ENCODE measurements around the gene ASTN2.

Gene ASTN2

GRCh38 chr9:117435630-117436261 is 20.9 kb upstream of the ASTN2 start:
- H3K27me3 ChIP-seq (ENCODE audit: insufficient read depth, low read length) = no peaks in the 10 kb centered on the region

GRCh38 chr9:117434566-117434965 is 19.7 kb upstream of the ASTN2 start:
- Histone ChIP-seq H3K36me3 (ENCODE audit: insufficient read depth, low read length) (no peaks in the 10 kb centered on the region), H2AFZ (ENCODE audit: low read depth, low read length) (no peak overlapping the region), H3K27me3 (ENCODE audit: insufficient read depth, low read length) (no peaks in the 10 kb centered on the region), H3K4me3 (ENCODE audit: low read length) (no peak overlapping the region), H3K9me3 (ENCODE audit: low read length) (no peaks in the 10 kb centered on the region), H3K4me1 (ENCODE audit: insufficient read depth, low read length) (no peaks in the 10 kb centered on the region)

More at GRCh38 chr9:117435630-117436261, 20.9 kb upstream of the ASTN2 start:
- H3K9me3 ChIP-seq (ENCODE audit: low read length) = no peaks in the 10 kb centered on the region
- H3K4me1 ChIP-seq (ENCODE audit: insufficient read depth, low read length) = no peaks in the 10 kb centered on the region
- H2AFZ ChIP-seq (ENCODE audit: low read depth, low read length) = no peak overlapping the region
- H3K36me3 ChIP-seq (ENCODE audit: insufficient read depth, low read length) = no peaks in the 10 kb centered on the region
- H3K4me3 ChIP-seq (ENCODE audit: low read length) = no peak overlapping the region

DNA sequence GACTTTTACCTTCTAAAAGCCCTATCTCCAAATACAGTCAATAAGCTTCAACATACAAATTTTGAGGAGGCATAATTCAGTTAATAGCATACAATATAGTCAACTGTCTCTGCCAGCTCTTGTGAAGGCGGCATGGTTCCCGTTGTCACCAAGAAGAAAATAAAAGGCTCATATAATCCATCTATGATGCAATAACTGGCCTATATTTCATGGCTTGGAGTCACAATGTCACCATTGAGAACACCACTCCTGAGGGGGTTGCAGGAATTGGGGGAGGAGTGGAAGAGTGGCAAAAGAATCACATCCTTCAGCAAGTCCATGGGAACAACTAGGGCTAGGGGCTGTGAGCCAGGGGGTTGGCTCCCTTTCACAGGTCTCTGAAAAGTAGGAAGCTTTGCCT is 16.0 kb upstream of the ASTN2 start:
- Histone ChIP-seq H3K4me1 (ENCODE audit: insufficient read depth, low read length) (no peaks in the 10 kb centered on the region), H2AFZ (ENCODE audit: low read depth, low read length) (no peak overlapping the region), H3K4me3 (ENCODE audit: low read length) (no peak overlapping the region), H3K27me3 (ENCODE audit: insufficient read depth, low read length) (no peaks in the 10 kb centered on the region), H3K9me3 (ENCODE audit: low read length) (no peaks in the 10 kb centered on the region), H3K36me3 (ENCODE audit: insufficient read depth, low read length) (no peaks in the 10 kb centered on the region)

GRCh38 chr9:117427357-117427913 is 12.6 kb upstream of the ASTN2 start:
- no peak overlapping the region for H3K4me3 ChIP-seq (ENCODE audit: low read length)
- H3K36me3 ChIP-seq (ENCODE audit: insufficient read depth, low read length) = no peaks in the 10 kb centered on the region
- no peaks in the 10 kb centered on the region for H3K9me3 ChIP-seq (ENCODE audit: low read length)
- no peak overlapping the region for H2AFZ ChIP-seq (ENCODE audit: low read depth, low read length)
- no peaks in the 10 kb centered on the region for H3K27me3 ChIP-seq (ENCODE audit: insufficient read depth, low read length)
- H3K4me1 ChIP-seq (ENCODE audit: insufficient read depth, low read length) = no peaks in the 10 kb centered on the region

DNA sequence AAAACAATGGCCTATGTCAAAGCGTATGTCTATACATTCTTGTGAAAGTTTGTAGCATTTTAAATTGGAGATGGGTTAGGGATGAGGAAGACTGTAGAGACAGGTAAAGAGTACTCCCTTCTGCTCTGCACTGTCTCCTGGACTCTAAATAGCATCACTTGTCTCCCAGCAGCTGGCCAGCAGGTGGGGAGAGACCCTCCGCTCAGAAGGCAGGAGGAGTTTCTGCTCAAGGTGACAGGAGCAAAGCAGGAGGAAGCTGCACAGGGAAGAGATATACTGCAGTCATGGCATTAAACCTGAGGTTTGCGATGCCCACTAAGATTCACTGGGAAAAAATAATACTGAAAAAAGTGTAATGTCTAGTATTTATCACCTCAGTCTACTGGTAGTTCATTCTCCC is 10.7 kb upstream of the ASTN2 start:
- Histone ChIP-seq H3K27me3 (ENCODE audit: insufficient read depth, low read length) (peaks cover 2% of the 10 kb centered on the region), H3K9me3 (ENCODE audit: low read length) (no peaks in the 10 kb centered on the region), H2AFZ (ENCODE audit: low read depth, low read length) (no peak overlapping the region), H3K4me1 (ENCODE audit: insufficient read depth, low read length) (no peaks in the 10 kb centered on the region), H3K36me3 (ENCODE audit: insufficient read depth, low read length) (no peaks in the 10 kb centered on the region), H3K4me3 (ENCODE audit: low read length) (no peak overlapping the region)

DNA sequence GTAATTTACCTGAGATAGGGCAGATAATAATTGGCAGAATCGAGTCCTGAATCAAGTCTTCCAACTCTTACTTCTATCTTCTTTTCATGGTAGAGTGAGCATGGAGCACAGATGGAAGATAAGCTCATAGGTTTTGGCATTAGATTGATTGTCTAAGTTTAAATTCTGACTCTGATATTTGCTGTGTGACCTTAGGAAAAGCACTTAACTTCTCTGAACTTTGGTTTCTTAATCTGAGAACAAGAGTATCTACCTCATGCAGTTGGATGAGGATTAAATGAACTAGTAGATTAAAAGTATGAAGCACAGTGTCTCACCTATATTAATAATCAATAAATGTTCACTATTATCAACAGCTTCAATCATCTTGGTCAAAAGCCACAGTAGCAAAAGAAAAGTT is 9.4 kb upstream of the ASTN2 start:
- Histone ChIP-seq H3K9me3 (ENCODE audit: low read length) (no peaks in the 10 kb centered on the region), H3K4me3 (ENCODE audit: low read length) (no peak overlapping the region), H2AFZ (ENCODE audit: low read depth, low read length) (no peak overlapping the region), H3K4me1 (ENCODE audit: insufficient read depth, low read length) (no peaks in the 10 kb centered on the region), H3K36me3 (ENCODE audit: insufficient read depth, low read length) (no peaks in the 10 kb centered on the region), H3K27me3 (ENCODE audit: insufficient read depth, low read length) (peaks cover 2% of the 10 kb centered on the region)

- Histone ChIP-seq H3K4me3 (ENCODE audit: low read length) (no peak overlapping the region), H2AFZ (ENCODE audit: low read depth, low read length) (no peak overlapping the region), H3K9me3 (ENCODE audit: low read length) (no peaks in the 10 kb centered on the region), H3K4me1 (ENCODE audit: insufficient read depth, low read length) (peaks cover 3% of the 10 kb centered on the region), H3K36me3 (ENCODE audit: insufficient read depth, low read length) (no peaks in the 10 kb centered on the region), H3K27me3 (ENCODE audit: insufficient read depth, low read length) (peaks cover 47% of the 10 kb centered on the region)
These were observed 3.3 kb upstream of the ASTN2 start for GRCh38 chr9:117418111-117418510.

GRCh38 chr9:117416856-117417255 is 2.0 kb upstream of the ASTN2 start:
- Histone ChIP-seq H3K27me3 (ENCODE audit: insufficient read depth, low read length) (peaks cover 59% of the 10 kb centered on the region), H3K9me3 (ENCODE audit: low read length) (no peaks in the 10 kb centered on the region), H3K4me1 (ENCODE audit: insufficient read depth, low read length) (peaks cover 3% of the 10 kb centered on the region), H3K36me3 (ENCODE audit: insufficient read depth, low read length) (no peaks in the 10 kb centered on the region), H2AFZ (ENCODE audit: low read depth, low read length) (no peak overlapping the region), H3K4me3 (ENCODE audit: low read length) (no peak overlapping the region)

DNA sequence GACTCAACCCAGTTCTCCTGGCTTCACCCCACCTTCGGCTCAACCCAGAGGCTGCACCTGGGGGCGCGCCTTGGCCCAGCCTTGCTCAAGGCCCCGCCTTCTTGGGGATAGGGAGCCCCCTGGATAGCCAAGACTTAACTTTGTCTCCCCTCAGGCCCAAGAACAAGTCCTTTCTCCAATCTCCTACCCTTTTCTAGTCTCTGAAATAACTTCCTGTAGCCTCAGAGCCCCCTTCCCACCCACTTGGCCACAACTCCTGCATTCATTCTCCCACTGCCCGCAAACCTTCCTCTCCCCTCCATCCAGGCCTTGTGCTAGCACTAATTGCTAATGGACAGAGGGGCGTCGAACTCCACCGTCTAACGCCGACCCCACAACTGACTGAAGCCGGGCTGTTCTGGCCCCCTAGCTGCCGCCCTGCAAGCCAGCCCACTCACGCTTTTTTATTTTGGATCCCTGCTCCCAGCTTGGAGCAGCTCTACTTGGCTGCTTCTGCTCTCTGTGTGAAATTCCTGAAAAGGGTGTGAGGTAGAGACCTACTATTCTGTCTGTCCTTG is 579 bp upstream of the ASTN2 start:
- H3K27me3 ChIP-seq (ENCODE audit: insufficient read depth, low read length) = peaks cover 58% of the 10 kb centered on the region

GRCh38 chr9:117414220-117414905 is 494 bp downstream of the ASTN2 start:
- H2AFZ ChIP-seq (ENCODE audit: low read depth, low read length) = peak overlapping the region; percentile 87
- H3K4me3 ChIP-seq (ENCODE audit: low read length) = peak overlapping the region; percentile 21
- no peaks in the 10 kb centered on the region for H3K9me3 ChIP-seq (ENCODE audit: low read length)
- H3K27me3 ChIP-seq (ENCODE audit: insufficient read depth, low read length) = peaks cover 58% of the 10 kb centered on the region
- no peaks in the 10 kb centered on the region for H3K36me3 ChIP-seq (ENCODE audit: insufficient read depth, low read length)
- peaks cover 3% of the 10 kb centered on the region for H3K4me1 ChIP-seq (ENCODE audit: insufficient read depth, low read length)

More for the DNA sequence above, 579 bp upstream of the ASTN2 start:
- peaks cover 3% of the 10 kb centered on the region for H3K4me1 ChIP-seq (ENCODE audit: insufficient read depth, low read length)
- no peak overlapping the region for H3K4me3 ChIP-seq (ENCODE audit: low read length)
- H3K36me3 ChIP-seq (ENCODE audit: insufficient read depth, low read length) = no peaks in the 10 kb centered on the region
- H3K9me3 ChIP-seq (ENCODE audit: low read length) = no peaks in the 10 kb centered on the region
- H2AFZ ChIP-seq (ENCODE audit: low read depth, low read length) = peak overlapping the region; percentile 62

GRCh38 chr9:117413346-117414219 is 1.3 kb downstream of the ASTN2 start:
- Histone ChIP-seq H3K27me3 (ENCODE audit: insufficient read depth, low read length) (peaks cover 53% of the 10 kb centered on the region), H3K4me3 (ENCODE audit: low read length) (peak overlapping the region; percentile 21)

DNA sequence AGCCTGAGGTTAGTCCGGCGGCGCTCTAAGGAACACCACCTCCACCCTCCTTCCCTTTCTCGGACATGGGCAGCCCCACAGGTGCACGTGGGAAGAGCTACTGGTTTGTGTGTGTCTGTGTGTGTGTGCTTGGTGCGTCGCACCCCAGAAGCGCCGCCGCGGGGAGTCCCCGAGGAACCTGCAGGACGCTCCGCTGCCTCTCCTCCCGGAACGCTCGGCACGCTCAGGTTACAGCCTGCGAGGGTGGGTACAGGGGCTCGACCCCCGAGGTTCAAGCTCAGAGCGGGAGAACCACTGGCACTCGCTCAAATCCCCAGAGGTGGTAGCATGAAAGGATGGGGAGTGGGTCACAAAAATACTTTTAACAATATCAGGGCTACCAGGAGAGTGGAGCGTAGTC is 2.0 kb downstream of the ASTN2 start:
- Histone ChIP-seq H3K4me1 (ENCODE audit: insufficient read depth, low read length) (peaks cover 3% of the 10 kb centered on the region), H3K9me3 (ENCODE audit: low read length) (no peaks in the 10 kb centered on the region), H2AFZ (ENCODE audit: low read depth, low read length) (no peak overlapping the region), H3K4me3 (ENCODE audit: low read length) (no peak overlapping the region), H3K27me3 (ENCODE audit: insufficient read depth, low read length) (peaks cover 54% of the 10 kb centered on the region), H3K36me3 (ENCODE audit: insufficient read depth, low read length) (no peaks in the 10 kb centered on the region)

More at GRCh38 chr9:117413346-117414219, 1.3 kb downstream of the ASTN2 start:
- Histone ChIP-seq H3K9me3 (ENCODE audit: low read length) (no peaks in the 10 kb centered on the region), H3K4me1 (ENCODE audit: insufficient read depth, low read length) (peaks cover 3% of the 10 kb centered on the region), H3K36me3 (ENCODE audit: insufficient read depth, low read length) (no peaks in the 10 kb centered on the region), H2AFZ (ENCODE audit: low read depth, low read length) (peak overlapping the region; percentile 87)
